GM08714 (cell line): ENCODE data around the gene RRP15.

Source experiments
- H3K4me3 ChIP-seq: fragments of 200-500 bp; sonication (Bioruptor generic); 2 replicates; pipeline ENCODE4 v1.5.1; 2014; ENCODE audit warnings: mild to moderate bottlenecking, low read length, inconsistent platforms
- ZNF274 ChIP-seq: IDR thresholded peaks from 2 replicates; pipeline ENCODE4 v1.6.1; 2012; ENCODE audit warnings: mild to moderate bottlenecking, low read depth, low read length

The RRP15 gene

GRCh38 chr1:218273762-218274479 is 11.2 kb upstream of the RRP15 start:
- TF ChIP-seq ZNF274, result no peak
- no peak overlapping the region for H3K4me3 ChIP-seq

- no peak overlapping the region for H3K4me3 ChIP-seq
- TF ChIP-seq ZNF274, result no peak
These were observed 10.6 kb upstream of the RRP15 start for GRCh38 chr1:218274511-218274910.

GRCh38 chr1:218275823-218276222 is 9.3 kb upstream of the RRP15 start:
- H3K4me3 ChIP-seq, result no peak overlapping the region
- no peak for TF ChIP-seq ZNF274

GRCh38 chr1:218281285-218281684 is 3.8 kb upstream of the RRP15 start:
- no peak for TF ChIP-seq ZNF274
- H3K4me3 ChIP-seq, result no peak overlapping the region

GRCh38 chr1:218284377-218284916 is 646 bp upstream of the RRP15 start:
- H3K4me3 ChIP-seq, result peak overlapping the region; percentile 97
- TF ChIP-seq ZNF274, result no peak

- H3K4me3 ChIP-seq, result no peak overlapping the region
- TF ChIP-seq ZNF274, result no peak
These were observed 7.4 kb downstream of the RRP15 start for GRCh38 chr1:218292515-218292914.

- H3K4me3 ChIP-seq, result no peak overlapping the region
- no peak for TF ChIP-seq ZNF274
These were observed 9.5 kb downstream of the RRP15 start for GRCh38 chr1:218294546-218294945.

- no peak overlapping the region for H3K4me3 ChIP-seq
- no peak for TF ChIP-seq ZNF274
These were observed 11.1 kb downstream of the RRP15 start for GRCh38 chr1:218296162-218296561.

GRCh38 chr1:218297461-218297860 is 12.4 kb downstream of the RRP15 start:
- no peak overlapping the region for H3K4me3 ChIP-seq
- no peak for TF ChIP-seq ZNF274

- no peak for TF ChIP-seq ZNF274
- no peak overlapping the region for H3K4me3 ChIP-seq
These were observed 12.8 kb downstream of the RRP15 start for GRCh38 chr1:218297867-218298266.

- no peak overlapping the region for H3K4me3 ChIP-seq
- no peak for TF ChIP-seq ZNF274
These were observed 13.3 kb downstream of the RRP15 start for GRCh38 chr1:218298398-218298797.

- no peak overlapping the region for H3K4me3 ChIP-seq
- no peak for TF ChIP-seq ZNF274
These were observed 14.3 kb downstream of the RRP15 start for GRCh38 chr1:218299416-218299815.

GRCh38 chr1:218301217-218301616 is 16.1 kb downstream of the RRP15 start:
- no peak for TF ChIP-seq ZNF274
- H3K4me3 ChIP-seq, result no peak overlapping the region

GRCh38 chr1:218302155-218302554 is 17.1 kb downstream of the RRP15 start:
- H3K4me3 ChIP-seq, result no peak overlapping the region
- no peak for TF ChIP-seq ZNF274

- H3K4me3 ChIP-seq, result no peak overlapping the region
- TF ChIP-seq ZNF274, result no peak
These were observed 18.2 kb downstream of the RRP15 start for GRCh38 chr1:218303176-218303879.
